Stimulated activated CD4-positive, alpha-beta T cell treated with anti-CD3 and anti-CD28 coated beads, Interleukin-1b, Interleukin-23, amount 100 ng/mL, for 24 hours (primary cell): ENCODE data around the gene AK3.
"Not testable (repeated sequence)": the region's sequence is repeated elsewhere in the genome, so short reads cannot be mapped to it uniquely, and the experiment has no call there.

ENCODE experiments used
- DNase-seq, 4 experiments: peaks; one replicate each; pipeline ENCODE4 v3.0.0-alpha.2; 2020; ENCODE audit warnings: low read depth in 4 of 4, low spot score in 1 of 4

Gene AK3

GRCh38 chr9:4740638-4741364 lies at the start of gene AK3:
Gene AK3 (minus strand): TSS chr9:4741202. CDS start chr9:4741087, 115 bp downstream.
- DNase-seq = peak; percentile 47 to 85 (median 66)

- DNase-seq = no peak
These were observed 47.7 kb upstream of the AK3 start for GRCh38 chr9:4788703-4789102.

- no peak for DNase-seq
These were observed 46.9 kb upstream of the AK3 start for GRCh38 chr9:4787876-4788275.

- no peak for DNase-seq
These were observed 45.6 kb upstream of the AK3 start for GRCh38 chr9:4786599-4786998.

- DNase-seq = no peak
These were observed 43.4 kb upstream of the AK3 start for GRCh38 chr9:4784403-4784802.

GRCh38 chr9:4783191-4783590 lies 42.2 kb upstream of the AK3 start:
- not testable (repeated sequence) for DNase-seq

- no peak for DNase-seq
These were observed 40.4 kb upstream of the AK3 start for GRCh38 chr9:4781408-4781807.

GRCh38 chr9:4780651-4781050 lies 39.6 kb upstream of the AK3 start:
- DNase-seq = no peak

GRCh38 chr9:4774958-4775357 lies 34.0 kb upstream of the AK3 start:
- not testable (repeated sequence) for DNase-seq

- DNase-seq = no peak
These were observed 33.2 kb upstream of the AK3 start for GRCh38 chr9:4774209-4774608.

- no peak for DNase-seq
These were observed 30.8 kb upstream of the AK3 start for GRCh38 chr9:4771788-4772187.

- DNase-seq = no peak
These were observed 28.5 kb upstream of the AK3 start for GRCh38 chr9:4769321-4770080.

GRCh38 chr9:4768681-4769080 lies 27.7 kb upstream of the AK3 start:
- no peak for DNase-seq

GRCh38 chr9:4764033-4764432 lies 23.0 kb upstream of the AK3 start:
- DNase-seq = no peak

GRCh38 chr9:4762886-4763541 lies 22.0 kb upstream of the AK3 start:
- no peak for DNase-seq

- DNase-seq = peak; percentile 59 to 67 (median 66)
These were observed 21.3 kb upstream of the AK3 start for GRCh38 chr9:4762108-4762885.

GRCh38 chr9:4760122-4760521 lies 19.1 kb upstream of the AK3 start:
- DNase-seq = no peak

- no peak for DNase-seq
These were observed 15.4 kb upstream of the AK3 start for GRCh38 chr9:4756420-4756819.

GRCh38 chr9:4755026-4755609 lies 14.1 kb upstream of the AK3 start:
- no peak for DNase-seq

- DNase-seq = not testable (repeated sequence)
These were observed 13.5 kb upstream of the AK3 start for GRCh38 chr9:4754530-4754929.
